ENCODE results near the gene RCN1.

DNA sequence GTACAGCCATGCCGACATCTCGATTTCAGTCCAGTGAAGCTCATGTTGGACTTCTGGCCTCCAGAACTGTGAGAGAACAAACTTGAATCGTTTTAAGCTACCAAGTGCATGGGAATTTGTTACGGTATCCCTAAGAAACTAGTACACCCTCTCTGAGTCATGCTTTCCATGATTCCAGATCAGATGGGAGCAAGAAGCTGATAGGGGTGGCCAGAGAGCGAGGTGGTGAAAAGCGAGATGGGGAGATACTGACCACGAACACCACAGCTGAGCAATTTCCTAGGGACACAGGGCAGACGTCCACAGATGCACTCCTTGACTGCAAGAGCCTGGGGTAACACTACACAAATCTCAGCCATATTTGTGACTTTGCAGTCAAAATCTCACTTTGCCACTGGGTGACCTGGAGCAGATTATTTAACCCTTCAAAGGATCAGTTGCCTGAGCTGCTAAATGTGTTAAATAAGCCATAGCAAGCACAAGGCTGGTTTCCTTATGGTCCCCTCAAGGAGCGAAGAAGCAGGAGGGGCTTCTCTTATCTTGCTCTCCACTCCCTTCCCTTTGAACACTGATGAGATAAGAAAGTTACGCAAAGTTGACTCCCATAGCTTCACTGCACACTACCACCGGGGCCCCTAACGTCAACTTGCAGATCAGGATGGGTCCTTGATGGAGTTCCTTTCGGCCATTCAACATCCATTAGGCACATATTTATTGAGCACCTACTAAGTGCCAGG is 22.6 kb upstream of the RCN1 start:
- TF ChIP-seq, protein P1, sequence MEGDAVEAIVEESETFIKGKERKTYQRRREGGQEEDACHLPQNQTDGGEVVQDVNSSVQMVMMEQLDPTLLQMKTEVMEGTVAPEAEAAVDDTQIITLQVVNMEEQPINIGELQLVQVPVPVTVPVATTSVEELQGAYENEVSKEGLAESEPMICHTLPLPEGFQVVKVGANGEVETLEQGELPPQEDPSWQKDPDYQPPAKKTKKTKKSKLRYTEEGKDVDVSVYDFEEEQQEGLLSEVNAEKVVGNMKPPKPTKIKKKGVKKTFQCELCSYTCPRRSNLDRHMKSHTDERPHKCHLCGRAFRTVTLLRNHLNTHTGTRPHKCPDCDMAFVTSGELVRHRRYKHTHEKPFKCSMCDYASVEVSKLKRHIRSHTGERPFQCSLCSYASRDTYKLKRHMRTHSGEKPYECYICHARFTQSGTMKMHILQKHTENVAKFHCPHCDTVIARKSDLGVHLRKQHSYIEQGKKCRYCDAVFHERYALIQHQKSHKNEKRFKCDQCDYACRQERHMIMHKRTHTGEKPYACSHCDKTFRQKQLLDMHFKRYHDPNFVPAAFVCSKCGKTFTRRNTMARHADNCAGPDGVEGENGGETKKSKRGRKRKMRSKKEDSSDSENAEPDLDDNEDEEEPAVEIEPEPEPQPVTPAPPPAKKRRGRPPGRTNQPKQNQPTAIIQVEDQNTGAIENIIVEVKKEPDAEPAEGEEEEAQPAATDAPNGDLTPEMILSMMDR (IDR thresholded peaks at IDR 0.05): no peak
- TF ChIP-seq POLR2A (IDR thresholded peaks at IDR 0.05): no peak
- TF ChIP-seq EP300 (IDR thresholded peaks at IDR 0.05): no peak

Data from tibial nerve (tissue), 4 donors.